ENCODE data around the gene SMAD6.

DNA sequence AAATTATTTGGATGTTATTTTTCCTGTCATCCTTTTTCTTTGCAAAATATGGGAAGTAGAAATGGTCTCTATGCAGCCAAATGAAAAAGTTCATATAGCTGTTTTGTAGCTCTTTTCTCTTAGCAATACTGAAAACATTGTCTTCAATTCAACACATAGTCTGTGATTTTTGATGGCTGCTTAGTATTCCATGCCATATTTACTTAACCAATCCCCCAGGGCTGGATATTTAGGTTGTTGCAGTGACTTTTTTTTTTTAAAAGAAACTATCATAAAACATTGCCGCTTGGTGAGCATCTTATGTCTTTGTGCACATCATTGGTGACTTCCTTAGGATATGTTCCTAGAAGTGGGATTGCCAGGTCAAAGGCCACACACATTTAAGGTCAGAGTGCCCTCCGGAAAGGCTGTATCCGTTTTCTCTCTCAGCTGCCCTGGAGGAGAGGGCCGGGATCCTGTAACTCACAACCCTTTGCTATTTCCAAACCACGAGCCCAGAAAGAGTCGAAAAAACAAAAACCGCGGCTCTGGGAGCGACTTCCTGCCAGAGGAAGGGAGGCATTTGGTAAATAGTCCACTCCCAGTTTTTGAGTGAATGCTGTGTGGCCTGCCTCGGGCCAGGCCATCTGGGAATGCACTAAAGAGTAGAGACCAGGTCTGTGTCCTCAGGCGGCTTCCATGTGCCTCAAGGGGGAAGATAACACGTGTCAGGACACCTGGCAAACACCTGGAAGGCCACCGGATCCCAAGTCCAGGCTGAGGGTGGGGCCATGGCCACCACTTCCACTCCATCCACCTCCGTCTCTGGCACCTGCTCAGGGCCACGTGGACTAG, 41.9 kb downstream of the SMAD6 start:
- TF ChIP-seq CTCF (IDR thresholded peaks at IDR 0.05) (no peak), POLR2AphosphoS5 (IDR thresholded peaks at IDR 0.05) (no peak), POLR2A (IDR thresholded peaks at IDR 0.05) (no peak), EP300 (IDR thresholded peaks at IDR 0.05) (no peak)
